H1 (cell line): ENCODE data around the gene TMEM170A. TPM values are rescaled to one million over a fixed set of nuclear protein-coding genes. Genes with fewer than 3 reads are reported as not detected.

Source experiments
- CEBPB ChIP-seq: IDR thresholded peaks from 2 replicates; pipeline ENCODE4 v1.6.1; 2012; ENCODE audit warnings: low read depth, low read length
- CTBP2 ChIP-seq: IDR thresholded peaks from 2 replicates; pipeline ENCODE4 v1.7.0; 2011; ENCODE audit warnings: borderline replicate concordance, mild to moderate bottlenecking, moderate library complexity, mixed read lengths, low read length; ENCODE audit not compliant: insufficient read depth, insufficient read length
- JUND ChIP-seq: IDR thresholded peaks from 2 replicates; pipeline ENCODE4 v1.6.1; 2011; ENCODE audit warnings: mild to moderate bottlenecking, improper control_type of control experiment, low read length
- KDM1A ChIP-seq: fragments of 200-600, 300-600 bp; sonication (generic); IDR thresholded peaks from 2 replicates; pipeline ENCODE4 v1.7.1; 2016; ENCODE audit warnings: mild to moderate bottlenecking, low read length, borderline replicate concordance
- POLR2A ChIP-seq, 2 experiments: IDR thresholded peaks; 1 replicate in 1 of 2; 2 replicates in 1 of 2; pipeline ENCODE4 v1.6.1; 2011; ENCODE audit warnings: low read depth in 2 of 2, low read length in 2 of 2, mild to moderate bottlenecking in 2 of 2; ENCODE audit errors: control extremely low read depth in 1 of 2
- RXRA ChIP-seq: IDR thresholded peaks from 2 replicates; pipeline ENCODE4 v1.6.1; 2011; ENCODE audit warnings: low read depth, mild to moderate bottlenecking, low read length, moderate library complexity; ENCODE audit not compliant: insufficient read depth
- polyA plus RNA-seq, 7 experiments: library from polyadenylated mRNA; depleted of rRNA in 3 of 7; stranded (reverse) in 5 of 7; unstranded in 2 of 7; fragments of >200 nt in 5 of 7; fragments of 200-250 nt in 2 of 7; gene quantifications; 1 replicate in 5 of 7; 2 replicates in 1 of 7; 4 replicates in 1 of 7; pipeline versions ENCODE4 v1.2.1 to v1.2.3, GENCODE V29; 2011 to 2013; ENCODE audit warnings: missing spikeins in 2 of 7, mixed read lengths in 2 of 7
- total RNA-seq: library from RNA; stranded (reverse); fragmentation: NEBNext Ultra II Directional; extraction: Animal tissue kit (Norgen Biotek cat#: 25700); gene quantifications from 2 replicates; pipeline ENCODE4 v1.2.1, GENCODE V29; 2021
- TF ChIP-seq, protein P1 (sequence below): fragments of 300-600 bp; sonication (generic); IDR thresholded peaks from 2 replicates; pipeline ENCODE4 v1.7.1; 2012; ENCODE audit warnings: low read length, moderate library complexity, mild to moderate bottlenecking, inconsistent platforms; ENCODE audit not compliant: insufficient replicate concordance
- TF ChIP-seq, protein P2 (sequence below): IDR thresholded peaks from 2 replicates; pipeline ENCODE4 v1.6.1; 2011; ENCODE audit warnings: low read depth, mild to moderate bottlenecking, low read length; ENCODE audit not compliant: insufficient read depth
- TF ChIP-seq, protein P3 (sequence below): IDR thresholded peaks from 2 replicates; pipeline ENCODE4 v1.6.1; 2012; ENCODE audit warnings: inconsistent platforms

The TMEM170A gene
- total and polyA plus RNA-seq, 2 of the 8 experiments (the other 6 are each of a cell fraction or from before 2014, with no cell fraction given) = 22.9 to 56.6 TPM

DNA sequence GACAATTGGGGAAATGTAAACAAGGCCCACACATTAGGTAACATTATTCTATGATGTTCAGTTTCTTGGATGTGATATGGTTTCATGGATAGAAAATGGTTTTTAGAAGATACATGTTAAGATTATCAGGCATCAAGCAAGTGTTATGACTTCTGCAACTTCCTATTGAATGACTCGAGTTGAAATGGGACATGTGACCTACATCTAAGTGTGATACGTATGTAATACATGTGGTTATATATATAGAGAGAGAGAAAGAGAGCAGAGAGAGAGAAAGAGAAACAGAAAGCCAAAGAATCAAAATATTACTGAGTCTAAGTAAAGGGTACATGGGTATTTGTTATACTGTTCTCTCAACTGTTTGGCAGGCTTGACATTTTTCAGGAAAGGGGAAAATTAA, 1.7 kb downstream of the TMEM170A start (continued):
- TF ChIP-seq, protein P1, sequence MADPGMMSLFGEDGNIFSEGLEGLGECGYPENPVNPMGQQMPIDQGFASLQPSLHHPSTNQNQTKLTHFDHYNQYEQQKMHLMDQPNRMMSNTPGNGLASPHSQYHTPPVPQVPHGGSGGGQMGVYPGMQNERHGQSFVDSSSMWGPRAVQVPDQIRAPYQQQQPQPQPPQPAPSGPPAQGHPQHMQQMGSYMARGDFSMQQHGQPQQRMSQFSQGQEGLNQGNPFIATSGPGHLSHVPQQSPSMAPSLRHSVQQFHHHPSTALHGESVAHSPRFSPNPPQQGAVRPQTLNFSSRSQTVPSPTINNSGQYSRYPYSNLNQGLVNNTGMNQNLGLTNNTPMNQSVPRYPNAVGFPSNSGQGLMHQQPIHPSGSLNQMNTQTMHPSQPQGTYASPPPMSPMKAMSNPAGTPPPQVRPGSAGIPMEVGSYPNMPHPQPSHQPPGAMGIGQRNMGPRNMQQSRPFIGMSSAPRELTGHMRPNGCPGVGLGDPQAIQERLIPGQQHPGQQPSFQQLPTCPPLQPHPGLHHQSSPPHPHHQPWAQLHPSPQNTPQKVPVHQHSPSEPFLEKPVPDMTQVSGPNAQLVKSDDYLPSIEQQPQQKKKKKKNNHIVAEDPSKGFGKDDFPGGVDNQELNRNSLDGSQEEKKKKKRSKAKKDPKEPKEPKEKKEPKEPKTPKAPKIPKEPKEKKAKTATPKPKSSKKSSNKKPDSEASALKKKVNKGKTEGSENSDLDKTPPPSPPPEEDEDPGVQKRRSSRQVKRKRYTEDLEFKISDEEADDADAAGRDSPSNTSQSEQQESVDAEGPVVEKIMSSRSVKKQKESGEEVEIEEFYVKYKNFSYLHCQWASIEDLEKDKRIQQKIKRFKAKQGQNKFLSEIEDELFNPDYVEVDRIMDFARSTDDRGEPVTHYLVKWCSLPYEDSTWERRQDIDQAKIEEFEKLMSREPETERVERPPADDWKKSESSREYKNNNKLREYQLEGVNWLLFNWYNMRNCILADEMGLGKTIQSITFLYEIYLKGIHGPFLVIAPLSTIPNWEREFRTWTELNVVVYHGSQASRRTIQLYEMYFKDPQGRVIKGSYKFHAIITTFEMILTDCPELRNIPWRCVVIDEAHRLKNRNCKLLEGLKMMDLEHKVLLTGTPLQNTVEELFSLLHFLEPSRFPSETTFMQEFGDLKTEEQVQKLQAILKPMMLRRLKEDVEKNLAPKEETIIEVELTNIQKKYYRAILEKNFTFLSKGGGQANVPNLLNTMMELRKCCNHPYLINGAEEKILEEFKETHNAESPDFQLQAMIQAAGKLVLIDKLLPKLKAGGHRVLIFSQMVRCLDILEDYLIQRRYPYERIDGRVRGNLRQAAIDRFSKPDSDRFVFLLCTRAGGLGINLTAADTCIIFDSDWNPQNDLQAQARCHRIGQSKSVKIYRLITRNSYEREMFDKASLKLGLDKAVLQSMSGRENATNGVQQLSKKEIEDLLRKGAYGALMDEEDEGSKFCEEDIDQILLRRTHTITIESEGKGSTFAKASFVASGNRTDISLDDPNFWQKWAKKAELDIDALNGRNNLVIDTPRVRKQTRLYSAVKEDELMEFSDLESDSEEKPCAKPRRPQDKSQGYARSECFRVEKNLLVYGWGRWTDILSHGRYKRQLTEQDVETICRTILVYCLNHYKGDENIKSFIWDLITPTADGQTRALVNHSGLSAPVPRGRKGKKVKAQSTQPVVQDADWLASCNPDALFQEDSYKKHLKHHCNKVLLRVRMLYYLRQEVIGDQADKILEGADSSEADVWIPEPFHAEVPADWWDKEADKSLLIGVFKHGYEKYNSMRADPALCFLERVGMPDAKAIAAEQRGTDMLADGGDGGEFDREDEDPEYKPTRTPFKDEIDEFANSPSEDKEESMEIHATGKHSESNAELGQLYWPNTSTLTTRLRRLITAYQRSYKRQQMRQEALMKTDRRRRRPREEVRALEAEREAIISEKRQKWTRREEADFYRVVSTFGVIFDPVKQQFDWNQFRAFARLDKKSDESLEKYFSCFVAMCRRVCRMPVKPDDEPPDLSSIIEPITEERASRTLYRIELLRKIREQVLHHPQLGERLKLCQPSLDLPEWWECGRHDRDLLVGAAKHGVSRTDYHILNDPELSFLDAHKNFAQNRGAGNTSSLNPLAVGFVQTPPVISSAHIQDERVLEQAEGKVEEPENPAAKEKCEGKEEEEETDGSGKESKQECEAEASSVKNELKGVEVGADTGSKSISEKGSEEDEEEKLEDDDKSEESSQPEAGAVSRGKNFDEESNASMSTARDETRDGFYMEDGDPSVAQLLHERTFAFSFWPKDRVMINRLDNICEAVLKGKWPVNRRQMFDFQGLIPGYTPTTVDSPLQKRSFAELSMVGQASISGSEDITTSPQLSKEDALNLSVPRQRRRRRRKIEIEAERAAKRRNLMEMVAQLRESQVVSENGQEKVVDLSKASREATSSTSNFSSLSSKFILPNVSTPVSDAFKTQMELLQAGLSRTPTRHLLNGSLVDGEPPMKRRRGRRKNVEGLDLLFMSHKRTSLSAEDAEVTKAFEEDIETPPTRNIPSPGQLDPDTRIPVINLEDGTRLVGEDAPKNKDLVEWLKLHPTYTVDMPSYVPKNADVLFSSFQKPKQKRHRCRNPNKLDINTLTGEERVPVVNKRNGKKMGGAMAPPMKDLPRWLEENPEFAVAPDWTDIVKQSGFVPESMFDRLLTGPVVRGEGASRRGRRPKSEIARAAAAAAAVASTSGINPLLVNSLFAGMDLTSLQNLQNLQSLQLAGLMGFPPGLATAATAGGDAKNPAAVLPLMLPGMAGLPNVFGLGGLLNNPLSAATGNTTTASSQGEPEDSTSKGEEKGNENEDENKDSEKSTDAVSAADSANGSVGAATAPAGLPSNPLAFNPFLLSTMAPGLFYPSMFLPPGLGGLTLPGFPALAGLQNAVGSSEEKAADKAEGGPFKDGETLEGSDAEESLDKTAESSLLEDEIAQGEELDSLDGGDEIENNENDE = no peak
- no peak for TF ChIP-seq RXRA
- TF ChIP-seq, protein P2, sequence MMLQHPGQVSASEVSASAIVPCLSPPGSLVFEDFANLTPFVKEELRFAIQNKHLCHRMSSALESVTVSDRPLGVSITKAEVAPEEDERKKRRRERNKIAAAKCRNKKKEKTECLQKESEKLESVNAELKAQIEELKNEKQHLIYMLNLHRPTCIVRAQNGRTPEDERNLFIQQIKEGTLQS = no peak
- no peak for TF ChIP-seq CEBPB
- TF ChIP-seq POLR2A (IDR thresholded peaks at IDR 0.05; ENCODE audit: control extremely low read depth in 1 of 2, low read depth in 2 of 2, low read length in 2 of 2) = no peak
- no peak for TF ChIP-seq JUND
- TF ChIP-seq, protein P3, sequence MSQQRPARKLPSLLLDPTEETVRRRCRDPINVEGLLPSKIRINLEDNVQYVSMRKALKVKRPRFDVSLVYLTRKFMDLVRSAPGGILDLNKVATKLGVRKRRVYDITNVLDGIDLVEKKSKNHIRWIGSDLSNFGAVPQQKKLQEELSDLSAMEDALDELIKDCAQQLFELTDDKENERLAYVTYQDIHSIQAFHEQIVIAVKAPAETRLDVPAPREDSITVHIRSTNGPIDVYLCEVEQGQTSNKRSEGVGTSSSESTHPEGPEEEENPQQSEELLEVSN = no peak
- TF ChIP-seq KDM1A = no peak
- no peak for TF ChIP-seq CTBP2
